GM12878 (cell line): ENCODE results near the gene LRSAM1. TPM values are rescaled to one million over a fixed set of nuclear protein-coding genes. Genes with fewer than 3 reads are reported as not detected.
A peak's percentile ranks its signal among the peaks of the same experiment; 100 is the strongest.

ENCODE experiments used
- ATAC-seq: fragments of 200-7000 bp; cut with Tn5 transposase; 3 replicates; pipeline ENCODE4 v1.9.1; 2020; ENCODE audit warnings: mild to moderate bottlenecking, moderate library complexity
- BruUV-seq: library from RNA; stranded (reverse); fragments of 400-500 nt; replicated peaks from 2 replicates; lab custom pipeline; 2021; lab: Mats Ljungman, UMichigan
- CTCF ChIA-PET: fragments of 300-600 bp; sonication (Branson Sonifier 250); formaldehyde crosslinking; extraction: SDS; loops from one replicate; lab custom pipeline; 2021; ENCODE audit warnings: inconsistent platforms; lab: Yijun Ruan, JAX
- POLR2A ChIA-PET: fragments of 350-600 bp; formaldehyde crosslinking; extraction: SDS; loops from one replicate; lab custom pipeline; 2021; ENCODE audit warnings: inconsistent platforms; lab: Charles Lee
- RAD21 ChIA-PET: fragments of 300-600 bp; sonication (Branson Sonifier 250); formaldehyde crosslinking; loops from one replicate; lab custom pipeline; 2023; ENCODE audit warnings: antibody characterized with exemption; ENCODE audit not compliant: unreplicated experiment; lab: Charles Lee
- SMC1A ChIA-PET: fragments of 300-600 bp; sonication (Branson Sonifier 250); formaldehyde crosslinking; loops from one replicate; lab custom pipeline; 2023; ENCODE audit not compliant: unreplicated experiment, uncharacterized antibody; lab: Charles Lee
- DNase-seq: peaks from one replicate; pipeline ENCODE4 v3.0.0-alpha.2; 2011; ENCODE audit warnings: low read depth, low spot score
- FAIRE-seq: peaks from 3 replicates; lab custom pipeline; 2011; peaks lifted over from hg19 to GRCh38; lab: Jason Lieb, UNC
- H2AFZ ChIP-seq: 2 replicates; pipeline ENCODE4 v1.6.0; 2011; ENCODE audit warnings: low read depth, low read length, control low read depth; ENCODE audit not compliant: control insufficient read depth
- H3K27ac ChIP-seq: 2 replicates; pipeline ENCODE4 v1.5.1; 2011; ENCODE audit warnings: control low read depth; ENCODE audit not compliant: control insufficient read depth, insufficient read depth
- H3K27me3 ChIP-seq, 2 experiments: replicated peaks in 1 of 2; 2 replicates each; pipeline versions ENCODE4 v1.6.0 to v1.6.1; 2011; ENCODE audit warnings: low read length in 1 of 2; ENCODE audit not compliant: control insufficient read depth in 2 of 2, insufficient read depth in 2 of 2
- H3K36me3 ChIP-seq, 2 experiments: 2 replicates each; pipeline ENCODE4 v1.5.1; 2011; ENCODE audit warnings: low read length in 1 of 2; ENCODE audit not compliant: control insufficient read depth in 2 of 2, insufficient read depth in 2 of 2
- H3K4me1 ChIP-seq: 2 replicates; pipeline ENCODE4 v1.6.1; 2011; ENCODE audit warnings: mild to moderate bottlenecking, low read length, moderate library complexity, mixed read lengths; ENCODE audit not compliant: control insufficient read depth, insufficient read depth
- H3K4me2 ChIP-seq: 2 replicates; pipeline ENCODE4 v1.6.0; 2011; ENCODE audit warnings: control low read depth; ENCODE audit not compliant: control insufficient read depth, insufficient read depth
- H3K4me3 ChIP-seq: fragments of 200-600 bp; sonication (generic); 2 replicates; pipeline ENCODE4 v1.5.1; 2016
- H3K79me2 ChIP-seq: 2 replicates; pipeline ENCODE4 v1.6.0; 2011; ENCODE audit warnings: low read length; ENCODE audit not compliant: control insufficient read depth, insufficient read depth
- H3K9ac ChIP-seq: 2 replicates; pipeline ENCODE4 v1.8.0; 2011; ENCODE audit warnings: low read length, control low read depth, mixed read lengths; ENCODE audit not compliant: control insufficient read depth, insufficient read depth
- H3K9me3 ChIP-seq: replicated peaks from 3 replicates; pipeline ENCODE4 v1.5.1; 2011; ENCODE audit warnings: mild to moderate bottlenecking, low read length; ENCODE audit not compliant: control insufficient read depth, insufficient read depth
- H4K20me1 ChIP-seq: 2 replicates; pipeline ENCODE4 v1.6.0; 2011; ENCODE audit not compliant: control insufficient read depth, insufficient read depth
- ATF7 ChIP-seq: fragments of 450-650 bp; IDR thresholded peaks from 2 replicates; pipeline ENCODE4 v1.6.1; 2016; ENCODE audit warnings: low read depth, mild to moderate bottlenecking
- BMI1 ChIP-seq: fragments of 450-650 bp; IDR thresholded peaks from 2 replicates; pipeline ENCODE4 v1.6.1; 2016; ENCODE audit warnings: mild to moderate bottlenecking, moderate library complexity, borderline replicate concordance
- CREM ChIP-seq: IDR thresholded peaks from 2 replicates; pipeline ENCODE4 v1.6.1; 2014; ENCODE audit warnings: antibody characterized with exemption, low read depth
- E2F8 ChIP-seq: fragments of 450-650 bp; IDR thresholded peaks from 2 replicates; pipeline ENCODE4 v1.6.1; 2018; ENCODE audit warnings: mild to moderate bottlenecking, low read depth, moderate library complexity; ENCODE audit not compliant: partially characterized antibody
- POU2F2 ChIP-seq: IDR thresholded peaks from 3 replicates; pipeline ENCODE4 v1.6.1; 2011; ENCODE audit warnings: low read depth, mild to moderate bottlenecking, low read length, borderline replicate concordance
- SIN3A ChIP-seq: IDR thresholded peaks from 2 replicates; pipeline ENCODE4 v1.6.1; 2012; ENCODE audit warnings: low read depth, low read length, improper control_type of control experiment
- WGBS: methylation state at CpG from one replicate; pipeline ENCODE4 v1.1.6; 2016; ENCODE audit warnings: low lambda C conversion rate; ENCODE audit not compliant: insufficient replicate concordance, insufficient coverage; ENCODE audit errors: missing lambda C conversion rate; 5-methylcytosine and 5-hydroxymethylcytosine counted together
- in situ Hi-C: fragments of 300-500 bp; cut with MboI; formaldehyde crosslinking; loops from 9 replicates; pipeline ENCODE4 v1.14.3; 2018; ENCODE audit warnings: mixed read lengths
- intact Hi-C: fragments of 100-400 bp; cut with micrococcal nuclease; formaldehyde crosslinking; loops from one replicate; pipeline ENCODE4 v1.14.2; 2022; ENCODE audit not compliant: unreplicated experiment
- polyA plus RNA-seq, 11 experiments: library from polyadenylated mRNA; depleted of rRNA in 4 of 11; unstranded in 6 of 11; stranded (reverse) in 5 of 11; fragments of >200 nt; fragmentation: Nextera tagmentation in 4 of 11; fragmentation: Illumina TruSeq in 1 of 11; extraction: Ambion mirVana in 4 of 11; extraction: Trizol in 1 of 11; gene quantifications; 1 replicate in 1 of 11; 2 replicates in 10 of 11; pipeline versions ENCODE4 v1.2.1 to v1.2.3, GENCODE V29; 2011 to 2016; ENCODE audit warnings: inconsistent platforms in 2 of 11, missing spikeins in 2 of 11, low read depth in 1 of 11
- total RNA-seq, 4 experiments: library from RNA; depleted of rRNA in 3 of 4; stranded (reverse); fragments of >200 nt in 3 of 4; fragmentation: Illumina TruSeq in 1 of 4; extraction: Trizol in 1 of 4; gene quantifications; 2 replicates each; pipeline versions ENCODE4 v1.2.1 to v1.2.3, GENCODE V29; 2013 to 2021

LRSAM1 gene
- total and polyA plus RNA-seq, 10 of the 15 experiments (the other 5 are each of a cell fraction or from before 2014, with no cell fraction given): 0.14 to 23.4 (median 11.7) TPM

- Histone ChIP-seq H3K27me3 (no peaks in the 10 kb centered on the region), H3K79me2 (peaks cover 49% of the 10 kb centered on the region), H2AFZ (no peak overlapping the region), H3K4me1 (no peaks in the 10 kb centered on the region), H3K9me3 (peaks cover 11% of the 10 kb centered on the region), H3K9ac (no peak overlapping the region), H3K36me3 (peaks cover 20 to 59% of the 10 kb centered on the region in 2 experiments), H3K4me2 (peak overlapping the region; percentile 38; the same call in 1 of the 2 replicates), H4K20me1 (peaks cover 11% of the 10 kb centered on the region), H3K27ac (no peak overlapping the region), H3K4me3 (peak overlapping the region; percentile 93; the same call in 1 of the 2 replicates)
- no peak for FAIRE-seq
- no peak for DNase-seq
- intact Hi-C loops (no loop called here), in situ Hi-C loops (no loop called here)
- no peak for ATAC-seq
- ChIA-PET RAD21 (interaction anchor here (1.1 kb wide), 1 partner anchor 25 kb away, joined by 3 read pairs; no protein-coding TSS in a partner anchor), POLR2A (no interaction called here), CTCF (interaction anchor here (1.6 kb wide), 1 partner anchor 32 kb away, joined by 3 read pairs; no protein-coding TSS in a partner anchor), SMC1A (interaction anchor here (0.6 to 1.5 kb wide), 4 partner anchors 14 to 30 kb away, joined by 3 read pairs; partner anchors contain the start of gene ZNF79)
- TF ChIP-seq BMI1 (no peak), ATF7 (0 out of 2 replicates have a peak, but pooled peaks have one; percentile 42), SIN3A (no peak), CREM (peak; percentile 40; the same call in 1 of the 2 replicates), E2F8 (no peak), POU2F2 (no peak)
- WGBS: 82% methylated on average over 5 of the region's 7 CpGs
- BruUV-seq: no TSS peak
These were observed 3.7 kb upstream of the LRSAM1 start for GRCh38 chr9:127447416-127448111.
